Measurements from ENCODE around the gene BEGAIN.

BEGAIN gene

DNA sequence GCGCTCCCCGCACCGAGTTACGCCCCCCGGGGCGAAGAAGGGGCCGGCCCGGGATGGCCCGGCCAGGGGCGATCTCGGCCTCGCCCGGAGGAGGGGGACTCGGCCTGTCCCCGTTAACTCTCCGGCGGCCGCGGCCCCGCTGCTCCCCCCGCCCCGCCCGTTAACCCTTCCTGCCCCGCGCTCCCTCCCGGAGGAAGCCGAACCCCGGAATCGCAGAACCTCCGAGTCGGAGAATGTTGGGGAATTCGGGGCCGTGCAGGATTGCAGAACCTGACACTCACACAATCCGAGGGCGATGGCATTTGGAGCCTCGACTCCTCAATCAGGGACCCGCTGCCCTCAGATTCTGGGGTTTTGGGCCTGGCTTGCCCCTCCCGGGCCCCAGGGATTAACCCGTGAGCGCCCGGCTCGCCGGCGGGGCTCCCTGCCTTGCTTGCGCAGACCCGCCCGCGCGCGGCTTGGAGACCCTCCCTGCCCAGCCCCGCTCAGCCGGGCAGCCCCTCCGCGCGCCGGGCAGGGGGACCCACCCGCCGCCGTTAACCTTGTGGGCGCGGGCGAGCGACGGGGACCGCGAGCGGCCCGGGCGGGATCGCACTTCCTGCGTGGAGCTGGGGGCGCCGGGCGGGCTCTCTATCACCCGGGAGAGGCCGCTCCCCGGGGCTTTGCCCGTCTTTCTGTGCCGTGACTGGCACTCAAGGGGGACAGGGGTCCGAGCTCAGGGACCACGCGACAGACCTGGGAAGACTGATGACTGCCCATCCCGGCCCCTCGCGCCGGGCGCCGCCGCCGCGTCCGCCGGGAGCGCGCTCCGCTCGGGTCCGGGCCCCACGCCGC, 18.8 kb downstream of the BEGAIN start:
- no peak for DNase-seq (ENCODE audit: extremely low spot score)
- ChIA-PET CTCF (no interaction called here), POLR2A (no interaction called here)
- TF ChIP-seq, protein P1, sequence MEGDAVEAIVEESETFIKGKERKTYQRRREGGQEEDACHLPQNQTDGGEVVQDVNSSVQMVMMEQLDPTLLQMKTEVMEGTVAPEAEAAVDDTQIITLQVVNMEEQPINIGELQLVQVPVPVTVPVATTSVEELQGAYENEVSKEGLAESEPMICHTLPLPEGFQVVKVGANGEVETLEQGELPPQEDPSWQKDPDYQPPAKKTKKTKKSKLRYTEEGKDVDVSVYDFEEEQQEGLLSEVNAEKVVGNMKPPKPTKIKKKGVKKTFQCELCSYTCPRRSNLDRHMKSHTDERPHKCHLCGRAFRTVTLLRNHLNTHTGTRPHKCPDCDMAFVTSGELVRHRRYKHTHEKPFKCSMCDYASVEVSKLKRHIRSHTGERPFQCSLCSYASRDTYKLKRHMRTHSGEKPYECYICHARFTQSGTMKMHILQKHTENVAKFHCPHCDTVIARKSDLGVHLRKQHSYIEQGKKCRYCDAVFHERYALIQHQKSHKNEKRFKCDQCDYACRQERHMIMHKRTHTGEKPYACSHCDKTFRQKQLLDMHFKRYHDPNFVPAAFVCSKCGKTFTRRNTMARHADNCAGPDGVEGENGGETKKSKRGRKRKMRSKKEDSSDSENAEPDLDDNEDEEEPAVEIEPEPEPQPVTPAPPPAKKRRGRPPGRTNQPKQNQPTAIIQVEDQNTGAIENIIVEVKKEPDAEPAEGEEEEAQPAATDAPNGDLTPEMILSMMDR (IDR thresholded peaks at IDR 0.05; ENCODE audit: control extremely low read depth, extremely low read depth, low read depth, missing control alignments), result no peak

DNA sequence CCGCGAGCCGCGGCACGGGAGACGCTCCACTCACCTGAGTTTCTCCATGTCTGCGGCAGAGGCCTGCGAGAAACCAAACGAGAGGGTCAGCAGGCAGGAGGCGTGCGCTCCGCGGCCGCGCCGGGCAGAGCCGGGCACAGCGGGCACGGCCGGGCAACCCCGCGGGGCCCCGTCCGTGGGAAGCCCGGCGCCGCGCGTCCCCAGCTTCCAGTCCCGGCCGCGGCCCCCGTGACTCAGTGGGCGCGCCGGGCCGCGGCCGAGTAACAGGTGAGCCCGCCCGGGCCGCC, 19.4 kb downstream of the BEGAIN start:
- TF ChIP-seq, protein P1 (IDR thresholded peaks at IDR 0.05; ENCODE audit: control extremely low read depth, extremely low read depth, low read depth, missing control alignments), result no peak
- ChIA-PET CTCF (no interaction called here), POLR2A (no interaction called here)
- DNase-seq (ENCODE audit: extremely low spot score), result no peak

DNA sequence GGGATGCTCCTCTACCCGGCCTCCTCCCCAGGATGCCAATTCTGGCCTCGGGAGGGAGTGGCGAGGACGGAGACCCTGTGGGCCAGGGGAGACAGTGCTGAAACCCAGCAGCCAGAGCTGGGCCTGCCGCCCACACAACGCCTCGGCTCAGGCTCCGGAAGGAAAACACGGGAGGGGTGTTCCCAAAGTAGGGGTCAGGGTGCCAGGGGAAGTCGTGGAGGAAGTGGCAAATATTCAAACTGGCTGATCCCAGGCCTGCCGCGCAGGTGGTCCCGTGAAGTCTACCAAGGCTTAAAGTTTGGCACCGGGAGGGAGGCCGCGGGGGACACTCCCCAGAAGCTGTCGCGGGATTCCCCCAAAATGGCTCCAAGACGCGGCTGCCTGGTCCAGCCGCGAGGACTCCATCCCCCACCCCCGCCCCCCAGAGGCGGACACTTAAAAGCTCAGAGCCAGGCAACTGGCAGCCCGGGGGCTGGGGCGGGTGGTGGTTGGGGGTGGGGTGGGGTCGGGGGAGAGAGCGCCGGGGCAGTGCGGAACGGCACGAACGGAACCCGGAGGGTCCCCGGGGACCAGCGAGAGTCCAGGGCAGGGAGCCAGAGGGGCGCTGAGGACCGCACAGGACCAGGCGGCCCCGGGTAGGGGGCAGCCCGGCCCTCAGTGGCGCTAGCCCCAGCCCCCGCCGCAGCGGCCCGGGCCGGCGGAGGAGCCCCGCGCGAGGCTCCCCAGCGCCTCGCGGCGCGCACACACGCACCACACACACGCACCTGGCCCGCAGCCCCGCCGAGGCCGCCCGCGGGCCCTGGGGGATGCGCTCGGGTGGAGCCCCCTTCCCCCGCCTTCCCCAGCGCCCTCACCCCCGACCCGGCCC, 20.0 kb downstream of the BEGAIN start:
- POLR2A ChIA-PET, result no interaction called here
- DNase-seq (ENCODE audit: extremely low spot score), result no peak
- CTCF ChIA-PET, result no interaction called here
- TF ChIP-seq, protein P1 (IDR thresholded peaks at IDR 0.05; ENCODE audit: control extremely low read depth, extremely low read depth, low read depth, missing control alignments), result no peak

DNA sequence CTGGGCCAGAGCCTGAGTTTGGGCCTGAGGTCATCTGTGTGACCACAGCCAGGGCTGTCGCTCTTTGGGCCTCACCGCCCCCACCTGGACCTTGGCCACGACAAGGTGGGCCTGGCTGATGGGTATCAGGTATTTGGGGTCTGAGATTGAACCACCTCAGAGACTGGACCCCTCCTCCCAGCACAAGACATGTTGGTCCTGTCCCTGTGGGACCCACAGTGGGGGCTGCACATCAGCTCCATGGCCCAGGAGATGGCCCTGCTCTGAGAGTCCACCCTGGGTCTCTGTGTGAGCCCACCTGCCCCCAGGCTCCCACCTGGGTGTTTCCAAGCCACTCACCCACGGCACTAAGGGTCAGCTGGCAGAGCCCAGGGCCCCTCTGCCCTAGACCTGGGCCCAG, 20.6 kb downstream of the BEGAIN start:
- TF ChIP-seq, protein P1 (IDR thresholded peaks at IDR 0.05; ENCODE audit: control extremely low read depth, extremely low read depth, low read depth, missing control alignments), result no peak
- POLR2A ChIA-PET, result no interaction called here
- CTCF ChIA-PET, result no interaction called here

DNA sequence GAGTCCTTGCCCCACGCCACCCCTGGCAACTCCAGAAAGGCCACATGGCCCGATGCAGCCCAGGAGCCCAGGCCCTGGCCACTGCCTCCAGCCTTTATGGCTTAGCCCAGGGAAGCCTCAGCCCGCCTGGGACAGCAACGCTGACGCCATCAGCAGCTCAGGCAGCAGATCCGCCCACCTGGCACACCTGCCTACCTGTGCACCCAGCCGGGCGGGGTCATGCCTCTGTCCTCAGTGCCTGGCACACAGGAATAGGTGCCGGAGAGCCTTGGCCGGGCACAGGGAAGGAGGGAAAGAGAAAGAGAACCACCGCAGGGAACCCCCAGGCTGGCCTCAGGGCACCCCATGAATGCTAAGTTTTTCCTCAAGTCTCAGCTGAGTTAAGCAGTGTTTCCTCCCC, 21.1 kb downstream of the BEGAIN start:
- no peak for DNase-seq (ENCODE audit: extremely low spot score)
- CTCF ChIA-PET, result no interaction called here
- POLR2A ChIA-PET, result no interaction called here
- TF ChIP-seq, protein P1 (IDR thresholded peaks at IDR 0.05; ENCODE audit: control extremely low read depth, extremely low read depth, low read depth, missing control alignments), result no peak

More for the DNA sequence above, 20.6 kb downstream of the BEGAIN start:
- DNase-seq (ENCODE audit: extremely low spot score), result no peak

DNA sequence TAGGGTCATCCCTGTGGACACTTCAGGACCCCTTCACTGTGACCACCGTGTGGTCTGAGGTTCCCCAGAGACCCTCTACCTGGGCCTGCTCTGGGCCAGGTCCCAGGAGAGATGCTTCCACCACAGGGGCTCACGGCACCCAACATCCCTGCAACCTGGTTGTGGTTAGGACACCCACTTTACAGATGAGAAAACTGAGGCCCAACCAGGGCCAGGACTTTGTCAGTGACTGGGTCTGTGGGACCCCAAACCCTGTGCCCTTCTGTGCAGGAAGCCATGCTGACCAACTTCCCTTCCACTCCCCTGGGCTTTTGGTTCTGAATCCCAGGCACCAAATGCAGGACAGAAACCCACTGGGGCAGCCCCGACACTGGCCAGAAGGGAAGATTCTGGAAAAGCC, 21.6 kb downstream of the BEGAIN start:
- ChIA-PET POLR2A (no interaction called here), CTCF (no interaction called here)
- TF ChIP-seq, protein P1 (IDR thresholded peaks at IDR 0.05; ENCODE audit: control extremely low read depth, extremely low read depth, low read depth, missing control alignments), result no peak
- DNase-seq (ENCODE audit: extremely low spot score), result no peak
